Gastrocnemius medialis (tissue), 4 donors: ENCODE measurements around the gene FCHSD2. TPM values are rescaled to one million over a fixed set of nuclear protein-coding genes. Genes with fewer than 3 reads are reported as not detected.
"Not testable (repeated sequence)": the region's sequence is repeated elsewhere in the genome, so short reads cannot be mapped to it uniquely, and the experiment has no call there.

ENCODE experiments used
- ATAC-seq, 2 donors: fragments of 150-250 bp; one replicate each; pipeline ENCODE4 v1.9.1; 2016
- DNase-seq, 2 donors: peaks; one replicate each; pipeline ENCODE4 v3.0.0-alpha.2; 2019
- H3K27ac ChIP-seq, 4 donors: fragments of 200-600 bp; sonication (generic); 1 replicate in 1 of 4; 2 replicates in 3 of 4; pipeline ENCODE4 v1.5.1; 2016 to 2018; ENCODE audit warnings: mild to moderate bottlenecking in 2 of 4, moderate library complexity in 1 of 4
- H3K27me3 ChIP-seq, 3 donors: fragments of 200-600 bp; sonication (generic) in 2 of 3; 1 replicate in 1 of 3; 2 replicates in 2 of 3; pipeline versions ENCODE4 v1.5.1 to v1.6.0; 2016 to 2019; ENCODE audit warnings: mild to moderate bottlenecking in 1 of 3, moderate library complexity in 1 of 3
- H3K36me3 ChIP-seq, 2 donors: fragments of 200-600 bp; sonication (generic) in 1 of 2; one replicate each; pipeline ENCODE4 v1.5.1; 2017 to 2018
- H3K4me1 ChIP-seq, 2 donors: fragments of 200-600 bp; sonication (generic) in 1 of 2; one replicate each; pipeline ENCODE4 v1.5.1; 2016 to 2017; ENCODE audit warnings: mild to moderate bottlenecking in 2 of 2
- H3K4me3 ChIP-seq, 4 donors: fragments of 200-600 bp; sonication (generic) in 3 of 4; 1 replicate in 1 of 4; 2 replicates in 3 of 4; pipeline ENCODE4 v1.5.1; 2016 to 2019; ENCODE audit warnings: mild to moderate bottlenecking in 2 of 4
- H3K9me3 ChIP-seq, 3 donors: fragments of 200-600 bp; sonication (generic) in 2 of 3; 1 replicate in 1 of 3; 2 replicates in 2 of 3; pipeline ENCODE4 v1.5.1; 2016 to 2019
- POLR2A ChIP-seq, 2 donors: fragments of 450-650 bp; IDR thresholded peaks; one replicate each; pipeline ENCODE4 v1.6.1; 2017; ENCODE audit warnings: antibody characterized with exemption in 2 of 2, mild to moderate bottlenecking in 2 of 2, moderate library complexity in 2 of 2
- in situ Hi-C, 4 donors: fragments of 200-750 bp; cut with MboI; loops; one replicate each; pipeline versions ENCODE4 v1.15.0 to v1.8.0; 2017; ENCODE audit warnings: low sequenced_read_pairs in 4 of 4
- intact Hi-C: fragments of 100-400 bp; cut with DNase I; formaldehyde crosslinking; loops from one replicate; pipeline ENCODE4 v1.15.1; 2023; ENCODE audit warnings: low total_unique reads
- total RNA-seq, 4 donors: library from RNA; depleted of rRNA; stranded (reverse); fragments of >200 nt; gene quantifications; one replicate each; pipeline versions ENCODE4 v1.1.0 to v1.2.3, GENCODE V29; 2016
- TF ChIP-seq, protein P1 (sequence below), 5 experiments: fragments of 450-650 bp in 3 of 5; fragments of 200-600 bp in 2 of 5; sonication (generic) in 2 of 5; IDR thresholded peaks in 4 of 5; conservative IDR thresholded peaks in 1 of 5; 1 replicate in 4 of 5; 2 replicates in 1 of 5; pipeline ENCODE4 v1.5.1; 2016 to 2019; ENCODE audit warnings: antibody characterized with exemption in 5 of 5, mild to moderate bottlenecking in 3 of 5, moderate library complexity in 3 of 5

The FCHSD2 gene
- total RNA-seq, 4 donors from 2014 or later = 5.6 to 10.0 (median 8.0) TPM

DNA sequence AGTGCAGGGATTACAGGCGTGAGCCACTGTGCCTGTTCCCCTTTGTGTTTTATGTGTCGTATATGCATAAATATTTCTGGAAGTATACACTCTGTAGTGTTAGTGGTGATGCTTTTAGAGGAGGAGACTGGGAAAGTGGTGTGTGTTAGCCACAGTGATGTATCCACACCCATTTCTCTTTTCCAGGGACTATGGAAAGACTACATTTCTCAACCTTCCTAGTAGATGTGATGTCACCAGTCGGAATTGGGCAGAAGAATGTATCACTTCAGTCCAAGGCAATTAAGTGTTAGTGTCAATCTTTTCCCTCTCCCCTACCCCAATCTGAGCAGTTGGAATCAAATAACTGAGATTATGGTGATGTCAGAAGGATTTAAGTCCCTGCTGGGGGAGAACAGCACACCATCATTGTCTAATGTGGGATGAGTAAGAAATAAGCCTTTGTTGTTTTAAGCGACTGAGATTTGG, 333.8 kb downstream of the FCHSD2 start:
- in situ Hi-C loops = no loop called here
- DNase-seq = no peak
- peaks cover 0 to 6% of the 10 kb centered on the region in 2 donors for H3K36me3 ChIP-seq
- no peak overlapping the region for H3K27ac ChIP-seq
- peaks cover 8 to 11% of the 10 kb centered on the region in 2 donors for H3K4me1 ChIP-seq
- TF ChIP-seq POLR2A (IDR thresholded peaks at IDR 0.05) = no peak
- TF ChIP-seq, protein P1, sequence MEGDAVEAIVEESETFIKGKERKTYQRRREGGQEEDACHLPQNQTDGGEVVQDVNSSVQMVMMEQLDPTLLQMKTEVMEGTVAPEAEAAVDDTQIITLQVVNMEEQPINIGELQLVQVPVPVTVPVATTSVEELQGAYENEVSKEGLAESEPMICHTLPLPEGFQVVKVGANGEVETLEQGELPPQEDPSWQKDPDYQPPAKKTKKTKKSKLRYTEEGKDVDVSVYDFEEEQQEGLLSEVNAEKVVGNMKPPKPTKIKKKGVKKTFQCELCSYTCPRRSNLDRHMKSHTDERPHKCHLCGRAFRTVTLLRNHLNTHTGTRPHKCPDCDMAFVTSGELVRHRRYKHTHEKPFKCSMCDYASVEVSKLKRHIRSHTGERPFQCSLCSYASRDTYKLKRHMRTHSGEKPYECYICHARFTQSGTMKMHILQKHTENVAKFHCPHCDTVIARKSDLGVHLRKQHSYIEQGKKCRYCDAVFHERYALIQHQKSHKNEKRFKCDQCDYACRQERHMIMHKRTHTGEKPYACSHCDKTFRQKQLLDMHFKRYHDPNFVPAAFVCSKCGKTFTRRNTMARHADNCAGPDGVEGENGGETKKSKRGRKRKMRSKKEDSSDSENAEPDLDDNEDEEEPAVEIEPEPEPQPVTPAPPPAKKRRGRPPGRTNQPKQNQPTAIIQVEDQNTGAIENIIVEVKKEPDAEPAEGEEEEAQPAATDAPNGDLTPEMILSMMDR (IDR thresholded peaks at IDR 0.05 in 4 of 5, conservative IDR thresholded peaks at IDR 0.05 in 1 of 5) = no peak
- ATAC-seq = no peak
- H3K27me3 ChIP-seq = no peaks in the 10 kb centered on the region
- no peaks in the 10 kb centered on the region for H3K9me3 ChIP-seq
- H3K4me3 ChIP-seq = no peak overlapping the region
- intact Hi-C loops = no loop called here

- DNase-seq (no peak), ATAC-seq (no peak)
- Histone ChIP-seq H3K27me3 (no peaks in the 10 kb centered on the region), H3K9me3 (no peaks in the 10 kb centered on the region), H3K4me3 (no peak overlapping the region), H3K27ac (no peak overlapping the region), H3K4me1 (peaks cover 5 to 6% of the 10 kb centered on the region in 2 donors), H3K36me3 (peaks cover 0 to 6% of the 10 kb centered on the region in 2 donors)
- intact Hi-C loops = no loop called here
- in situ Hi-C loops = no loop called here
- TF ChIP-seq, protein P1 (IDR thresholded peaks at IDR 0.05 in 4 of 5, conservative IDR thresholded peaks at IDR 0.05 in 1 of 5) = no peak
- no peak for TF ChIP-seq POLR2A (IDR thresholded peaks at IDR 0.05)
Measured at GRCh38 chr11:72807792-72808191, 334.3 kb downstream of the FCHSD2 start.

GRCh38 chr11:72807021-72807693, 335.0 kb downstream of the FCHSD2 start:
- in situ Hi-C loops = no loop called here
- no peak overlapping the region for H3K4me3 ChIP-seq
- no peak overlapping the region for H3K27ac ChIP-seq
- no peak for TF ChIP-seq POLR2A (IDR thresholded peaks at IDR 0.05)
- TF ChIP-seq, protein P1 (IDR thresholded peaks at IDR 0.05 in 4 of 5, conservative IDR thresholded peaks at IDR 0.05 in 1 of 5) = no peak
- ATAC-seq (no peak), DNase-seq (no peak)
- H3K4me1 ChIP-seq = no peaks in the 10 kb centered on the region
- intact Hi-C loops = no loop called here
- no peaks in the 10 kb centered on the region for H3K9me3 ChIP-seq
- peaks cover 0 to 6% of the 10 kb centered on the region in 2 donors for H3K36me3 ChIP-seq
- no peaks in the 10 kb centered on the region for H3K27me3 ChIP-seq

GRCh38 chr11:72806378-72806777, 335.7 kb downstream of the FCHSD2 start:
- DNase-seq, H3K9me3 ChIP-seq, ATAC-seq, H3K27ac ChIP-seq, H3K4me1 ChIP-seq, intact Hi-C loops, in situ Hi-C loops, H3K36me3 ChIP-seq, H3K4me3 ChIP-seq, H3K27me3 ChIP-seq: not testable (repeated sequence)

DNA sequence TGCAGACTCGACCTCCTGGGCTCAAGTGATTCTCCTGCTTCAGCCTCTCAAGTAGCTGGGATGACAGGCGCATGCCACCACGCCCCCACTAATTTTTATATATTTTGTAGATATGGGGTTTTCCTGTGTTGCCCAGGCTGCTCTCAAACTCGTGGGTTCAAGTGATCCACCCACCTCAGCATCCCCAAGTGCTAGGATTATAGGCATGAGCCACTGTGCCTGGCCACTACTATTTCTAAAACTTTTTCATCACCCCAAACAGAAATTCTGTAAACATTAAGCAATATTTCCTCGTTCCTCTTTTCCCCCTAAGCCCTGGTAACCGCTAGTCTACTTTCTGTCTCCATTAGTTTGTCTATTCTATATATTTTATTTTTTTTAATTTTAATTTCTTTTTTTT, 336.9 kb downstream of the FCHSD2 start:
- no peaks in the 10 kb centered on the region for H3K9me3 ChIP-seq
- no peak overlapping the region for H3K4me3 ChIP-seq
- no peak for DNase-seq
- no peaks in the 10 kb centered on the region for H3K27me3 ChIP-seq
- H3K4me1 ChIP-seq = no peaks in the 10 kb centered on the region
- TF ChIP-seq, protein P1 (IDR thresholded peaks at IDR 0.05 in 4 of 5, conservative IDR thresholded peaks at IDR 0.05 in 1 of 5) = no peak
- no peak for TF ChIP-seq POLR2A (IDR thresholded peaks at IDR 0.05)
- ATAC-seq = no peak
- intact Hi-C loops = no loop called here
- in situ Hi-C loops = no loop called here
- H3K36me3 ChIP-seq = peaks cover 0 to 6% of the 10 kb centered on the region in 2 donors
- no peak overlapping the region for H3K27ac ChIP-seq
